Activated CD4-positive, alpha-beta T cell treated with anti-CD3 and anti-CD28 coated beads, Interleukin-2, Interleukin-4, amounts not matched to agents 100 ng/mL and 50 ng/mL, durations not matched to agents 16 hours and 8 hours (primary cell): Measurements from ENCODE around the gene DCAF6.
"Not testable (repeated sequence)": the region's sequence is repeated elsewhere in the genome, so short reads cannot be mapped to it uniquely, and the experiment has no call there.

ENCODE experiments used
- DNase-seq: peaks from one replicate; pipeline ENCODE4 v3.0.0-alpha.2; 2020; ENCODE audit warnings: low spot score

The DCAF6 gene

DNA sequence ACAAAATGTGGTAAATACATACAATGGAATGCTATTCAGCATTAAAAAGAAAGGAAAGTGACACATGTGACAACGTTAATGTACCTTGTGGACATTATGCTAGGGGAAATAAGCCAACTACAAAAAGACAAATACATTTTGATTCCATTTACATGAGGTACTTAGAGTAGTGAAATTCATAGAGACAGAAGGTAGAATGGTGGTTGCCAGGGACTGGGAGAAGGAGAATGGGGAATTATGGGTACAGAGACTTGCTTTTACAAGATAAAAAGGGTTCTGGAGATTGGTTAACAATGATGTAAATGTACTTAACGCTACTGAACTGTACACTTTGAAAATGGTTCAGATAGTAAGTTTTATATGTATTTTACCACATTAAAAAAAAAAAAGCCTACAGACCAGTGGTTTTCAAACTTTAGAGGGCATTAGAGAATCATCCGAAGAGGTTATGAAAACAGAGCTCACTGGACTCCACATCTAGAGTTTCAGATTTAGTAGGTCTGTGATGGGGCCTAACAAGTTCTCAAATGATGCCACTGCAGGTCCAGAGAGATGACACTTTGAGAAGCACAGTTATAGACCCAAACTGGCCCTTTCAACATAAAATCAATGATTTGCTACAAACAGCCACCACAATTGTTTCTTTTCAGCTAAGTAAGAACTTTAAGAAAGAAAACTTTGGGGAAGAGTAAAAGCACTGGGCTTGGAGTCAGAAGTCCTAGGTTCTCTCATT lies 13.0 kb upstream of the DCAF6 start:
- DNase-seq: no peak

DNA sequence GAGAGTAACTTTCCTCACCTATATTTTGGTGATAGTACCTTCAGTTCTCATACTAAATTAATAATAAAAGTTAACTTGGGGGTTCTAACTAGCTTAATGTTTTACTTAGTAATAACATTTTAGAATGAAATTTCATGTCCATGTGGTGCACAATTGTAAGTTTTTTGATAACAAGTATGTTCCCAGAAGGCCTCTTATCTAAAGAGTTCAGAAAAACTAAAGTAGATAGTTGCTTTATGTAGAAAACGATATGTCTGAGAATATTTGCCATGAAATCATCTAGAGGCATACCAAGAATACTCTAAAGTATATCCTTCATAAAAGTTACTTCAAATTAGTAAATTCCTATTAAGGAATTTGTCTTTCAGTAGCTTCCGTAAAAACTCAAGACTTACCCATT lies 12.4 kb upstream of the DCAF6 start:
- no peak for DNase-seq

DNA sequence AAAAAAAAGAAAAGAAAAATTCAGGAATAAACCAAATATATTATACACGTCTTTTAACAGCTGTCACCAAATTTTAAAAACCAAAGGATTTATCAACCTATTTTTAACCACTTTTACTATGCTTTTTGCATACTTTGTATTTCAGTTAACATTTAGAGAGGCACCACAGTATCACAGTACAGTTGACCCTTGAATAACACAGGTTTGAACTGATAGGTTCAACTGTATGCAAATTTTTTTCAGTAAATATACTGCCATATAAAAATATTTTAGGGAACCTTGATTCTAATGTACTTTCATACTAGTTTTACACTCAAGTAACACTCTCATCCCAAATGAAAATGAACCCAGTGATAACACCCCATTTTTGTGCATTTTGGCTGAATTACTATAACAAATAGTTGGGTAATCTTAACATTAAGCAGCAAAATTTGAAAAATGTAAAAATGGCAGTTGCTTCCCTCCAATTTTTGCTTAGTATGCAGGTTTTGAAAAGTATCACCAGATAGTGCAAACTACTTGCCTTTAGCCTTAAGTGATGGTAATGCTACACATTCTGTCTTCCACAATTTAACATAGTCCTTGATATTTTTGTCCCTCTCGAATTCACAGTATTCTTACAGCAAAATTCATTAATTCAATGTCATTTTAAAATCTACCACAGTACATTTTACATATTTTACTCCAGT lies 11.8 kb upstream of the DCAF6 start:
- DNase-seq: no peak

DNA sequence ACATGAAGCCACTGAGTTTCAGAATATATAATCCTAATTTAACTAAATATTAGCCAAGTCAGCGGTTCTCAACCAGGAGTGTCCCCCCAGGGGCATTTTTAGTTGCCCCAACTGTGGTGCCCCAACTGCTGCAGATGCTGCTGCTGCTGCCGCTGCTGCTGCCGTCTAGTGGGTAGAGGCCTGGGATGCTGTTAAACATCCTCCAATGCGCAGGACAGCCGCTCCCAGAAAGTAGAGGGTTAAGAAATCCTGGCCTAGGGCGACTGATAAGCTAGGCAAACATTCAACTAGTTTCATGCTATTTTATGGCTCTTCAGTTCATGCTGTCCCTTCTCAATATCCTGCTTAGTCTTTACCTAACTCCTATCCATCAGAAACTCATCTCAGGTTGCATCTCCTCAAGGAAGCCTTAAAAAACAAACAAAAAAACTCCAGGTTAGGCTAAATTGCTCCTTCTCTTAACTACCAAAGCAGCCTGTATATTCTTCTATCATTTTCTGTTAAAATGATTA lies 9.9 kb upstream of the DCAF6 start:
- no peak for DNase-seq

DNA sequence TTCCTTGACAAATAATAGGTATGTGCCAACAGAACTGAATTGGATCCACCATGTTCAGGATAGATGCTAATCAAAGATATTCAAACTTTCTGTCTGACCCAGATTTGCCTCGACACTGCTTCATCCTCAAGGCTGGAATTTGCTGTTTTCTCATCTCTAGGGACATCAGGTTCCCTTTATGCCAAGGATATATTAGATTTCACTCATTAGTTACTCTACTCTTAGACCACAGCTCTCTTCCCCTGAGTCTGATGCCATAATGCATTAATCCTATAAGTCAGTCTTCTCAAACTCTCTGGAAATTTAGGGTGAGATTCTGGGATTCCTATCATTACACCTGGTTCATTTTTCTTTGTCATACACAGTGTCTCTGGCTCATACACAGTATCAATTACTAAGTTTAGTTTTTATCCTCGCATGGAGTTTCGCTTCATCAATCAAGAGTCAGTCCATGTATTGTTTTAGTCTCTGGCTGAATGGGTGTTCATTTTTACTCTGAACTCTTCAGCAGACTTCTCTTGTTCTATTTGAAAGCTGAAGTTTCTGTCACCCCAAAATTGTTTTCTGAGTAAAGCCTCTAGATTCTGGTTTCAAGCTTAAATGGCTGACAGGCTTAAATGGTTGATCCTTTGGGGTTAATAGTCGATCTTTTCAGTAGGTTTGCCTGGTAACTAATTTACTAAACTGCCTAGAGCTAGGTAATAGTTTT lies 9.3 kb upstream of the DCAF6 start:
- DNase-seq: no peak

DNA sequence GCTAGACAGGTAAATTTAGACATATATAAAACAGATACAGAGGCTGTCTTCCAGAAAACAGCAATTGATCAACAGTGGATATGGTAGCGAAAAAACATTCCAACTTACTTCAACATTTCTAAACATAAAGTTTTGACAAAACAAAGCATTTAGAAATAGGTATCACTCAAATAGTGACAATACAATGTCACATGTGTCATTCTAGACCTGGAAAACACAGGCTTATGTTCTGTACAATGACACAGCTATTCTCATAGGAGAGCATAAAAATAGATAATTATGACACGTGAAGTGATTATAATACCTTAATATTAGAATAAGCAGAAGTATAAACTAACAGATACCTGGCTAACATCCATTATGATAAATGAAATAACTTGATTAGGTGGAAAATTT lies 8.0 kb upstream of the DCAF6 start:
- DNase-seq: no peak

DNA sequence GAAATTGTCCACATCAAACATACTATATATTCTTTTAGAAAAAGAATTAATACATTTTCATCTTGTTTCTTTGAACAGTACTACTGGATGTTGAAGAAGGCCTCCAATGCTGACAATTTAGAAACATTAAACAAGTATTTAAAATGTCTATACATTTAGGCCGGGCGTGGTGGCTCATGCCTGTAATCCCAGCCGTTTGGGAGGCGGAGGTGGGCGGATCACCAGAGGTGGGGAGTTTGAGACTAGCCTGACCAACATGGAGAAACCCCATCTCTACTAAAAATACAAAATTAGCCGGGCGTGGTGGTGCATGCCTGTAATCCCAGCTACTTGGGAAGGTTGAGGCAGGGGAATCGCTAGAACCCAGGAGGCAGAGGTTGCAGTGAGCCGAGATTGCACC lies 7.6 kb upstream of the DCAF6 start:
- not testable (repeated sequence) for DNase-seq

DNA sequence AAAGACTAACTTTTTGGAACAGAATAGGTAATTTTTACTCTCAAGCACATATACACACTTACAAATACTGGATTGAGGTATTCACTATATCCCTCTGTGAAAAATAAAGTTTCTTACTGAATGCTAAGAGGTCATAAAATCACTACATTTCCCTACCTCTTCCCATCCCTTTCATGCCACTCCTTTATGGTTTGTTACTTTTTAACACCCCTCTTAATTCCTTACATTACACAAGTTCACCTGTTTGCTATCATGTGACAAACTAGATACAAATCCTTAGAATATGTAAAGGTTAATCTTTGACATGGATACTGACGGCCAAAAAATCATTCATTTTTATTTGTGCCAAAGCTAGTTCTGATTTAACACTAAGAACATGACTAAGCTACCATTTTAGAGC lies 6.8 kb upstream of the DCAF6 start:
- DNase-seq: no peak

DNA sequence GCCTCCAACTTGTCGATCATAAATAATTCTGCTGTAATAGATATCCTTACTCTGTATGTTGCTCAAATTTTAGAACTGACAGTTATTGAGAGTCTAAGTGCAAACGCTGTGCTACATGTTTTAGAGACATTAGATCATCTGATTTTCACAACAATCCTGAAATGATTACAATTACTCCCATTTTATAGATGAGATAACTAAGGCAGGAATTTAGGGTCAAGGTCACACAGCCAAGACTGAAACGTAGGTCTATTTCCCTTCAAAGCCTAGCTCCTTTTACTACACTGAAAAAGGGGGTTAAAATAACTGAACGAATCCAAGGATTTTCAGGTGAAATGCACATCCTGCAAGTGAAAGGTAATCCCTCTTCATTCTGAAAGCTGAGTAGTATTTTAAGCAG lies 2.7 kb upstream of the DCAF6 start:
- DNase-seq: no peak

DNA sequence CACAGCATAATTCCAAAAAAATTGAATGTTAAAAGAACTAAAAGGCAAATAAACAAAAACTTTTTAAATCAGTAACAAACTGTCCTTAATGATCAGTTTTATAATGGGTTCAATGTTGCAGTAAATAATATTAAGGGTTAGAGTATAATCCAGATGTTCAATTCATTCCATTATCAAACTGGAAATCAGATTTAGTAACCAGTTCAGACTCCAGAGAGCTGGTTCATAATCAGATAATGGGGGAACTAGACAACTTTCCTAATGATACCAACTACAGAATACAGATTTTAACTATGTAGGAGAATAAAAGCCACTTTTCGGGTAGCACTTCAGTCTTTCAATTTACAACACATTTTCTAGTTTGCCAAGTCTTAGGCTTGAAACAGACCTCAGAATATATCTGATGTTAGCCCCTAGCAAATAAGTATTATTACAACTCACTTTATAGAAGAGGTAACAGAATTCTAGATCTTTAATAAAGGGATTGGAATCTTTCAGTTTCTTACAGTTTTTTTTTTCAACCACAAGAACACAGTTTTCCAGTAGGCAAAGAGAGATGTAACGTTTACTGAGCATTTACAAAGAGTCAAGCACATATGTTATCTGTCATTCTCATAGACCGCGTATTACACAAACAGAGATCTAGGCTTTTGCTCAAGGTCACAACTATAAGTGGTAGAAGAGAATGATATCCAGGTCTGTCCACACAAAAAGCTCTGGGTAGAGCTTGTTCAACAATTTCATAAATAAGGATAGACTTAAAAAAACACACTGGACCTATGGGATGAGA lies 1.9 kb upstream of the DCAF6 start:
- peak; percentile 15 for DNase-seq

DNA sequence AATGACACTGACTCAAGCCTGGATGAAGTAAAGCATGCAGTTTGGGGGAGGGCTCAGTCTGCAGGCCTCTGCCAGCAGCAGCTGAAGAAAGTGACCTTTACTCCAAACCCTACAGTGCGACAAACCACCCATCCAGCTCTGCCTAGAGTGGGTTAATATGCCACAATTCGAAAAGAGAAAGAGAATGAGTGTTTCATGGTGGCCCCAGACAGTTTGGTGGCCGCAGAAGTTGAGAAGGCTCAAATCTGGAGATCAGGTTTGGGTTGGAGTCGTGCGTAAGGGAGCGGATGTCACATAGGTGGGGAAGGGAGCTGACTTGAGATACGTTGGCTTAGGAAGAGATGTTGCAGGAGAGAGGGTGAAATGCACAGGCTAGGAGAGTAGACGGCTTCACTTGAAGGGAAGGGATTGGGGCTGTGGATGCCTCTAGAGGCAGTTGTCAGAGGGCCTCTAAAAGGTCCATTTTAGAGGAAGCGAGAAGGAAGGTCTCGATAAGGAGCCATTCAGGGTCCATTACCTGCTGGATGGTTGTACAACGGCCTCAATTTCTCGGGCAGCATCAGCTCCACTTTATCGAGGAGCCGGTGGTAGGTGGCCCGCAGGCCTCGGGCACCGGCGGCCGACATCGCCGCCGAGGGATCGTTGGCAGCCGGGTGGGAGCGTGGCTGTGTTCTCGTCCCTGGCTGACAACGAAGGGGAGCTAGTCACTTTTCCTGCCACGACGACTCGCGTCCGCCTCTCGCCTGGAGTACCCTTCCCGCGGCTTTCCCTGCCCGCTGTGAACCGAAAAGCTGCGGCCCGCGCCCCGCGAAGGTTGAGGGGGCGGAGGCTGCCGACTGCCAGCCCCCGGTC lies 1.0 kb upstream of the DCAF6 start:
- DNase-seq: peak; percentile 44

DNA sequence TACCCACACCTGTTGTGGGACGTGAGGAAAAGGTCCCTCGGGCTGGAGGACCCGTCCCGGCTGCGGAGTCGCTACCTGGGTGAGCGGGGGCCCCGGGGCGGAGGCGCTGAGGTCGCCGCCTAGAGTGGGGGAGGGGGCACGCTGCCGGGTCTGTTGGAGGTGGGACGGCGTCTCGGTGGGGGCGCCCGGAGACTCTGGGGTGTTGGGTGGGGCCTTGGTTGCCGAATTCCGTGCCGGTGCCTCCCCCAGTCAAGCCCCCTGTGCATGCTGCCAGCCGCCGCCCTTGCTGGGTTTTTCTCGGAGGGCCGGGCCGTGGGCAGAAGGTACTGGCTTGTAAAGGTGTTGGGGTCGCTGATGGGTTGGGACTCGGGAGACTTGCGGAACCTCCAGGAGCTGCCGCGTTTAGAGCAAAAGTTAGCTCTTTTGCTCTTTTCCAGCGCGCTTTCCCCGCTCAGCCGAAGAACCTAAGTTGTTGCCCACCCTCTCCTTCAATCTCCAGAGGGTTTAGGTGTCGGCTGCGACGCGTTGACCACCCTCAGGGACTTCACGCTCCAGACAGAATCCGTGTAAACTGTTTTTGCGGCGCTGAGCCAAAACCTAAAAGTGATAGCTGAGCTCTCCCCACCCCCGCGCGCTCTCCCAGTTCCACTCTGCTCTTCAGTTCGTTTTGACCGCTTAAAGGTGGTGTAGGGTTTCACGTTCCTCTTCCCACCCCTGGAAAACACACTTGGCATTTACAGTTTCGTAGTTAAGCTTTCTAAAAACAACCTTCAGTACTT lies 636 bp downstream of the DCAF6 start, which contains the start of gene MPC2:
Gene MPC2 (minus strand): TSS at position 143 of the 779 bp plus-strand sequence. CDS start 1,231 bp downstream, outside the sequence.
- peak; percentile 44 for DNase-seq

DNA sequence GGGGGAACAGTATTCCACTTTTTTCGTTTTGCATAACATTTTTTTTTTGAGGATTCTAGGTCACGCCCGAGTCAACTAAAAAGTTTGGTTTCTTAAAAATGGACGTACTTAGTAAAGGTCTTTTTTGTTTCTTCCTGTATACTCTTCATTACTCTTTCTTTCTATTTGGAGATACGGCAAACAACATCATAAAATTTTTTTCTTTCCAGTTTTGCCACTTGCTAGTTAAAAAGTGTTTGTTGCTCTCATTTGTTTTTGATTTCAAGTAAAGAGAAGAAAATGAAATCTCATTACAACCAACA lies 1.2 kb downstream of the DCAF6 start:
- DNase-seq: no peak

DNA sequence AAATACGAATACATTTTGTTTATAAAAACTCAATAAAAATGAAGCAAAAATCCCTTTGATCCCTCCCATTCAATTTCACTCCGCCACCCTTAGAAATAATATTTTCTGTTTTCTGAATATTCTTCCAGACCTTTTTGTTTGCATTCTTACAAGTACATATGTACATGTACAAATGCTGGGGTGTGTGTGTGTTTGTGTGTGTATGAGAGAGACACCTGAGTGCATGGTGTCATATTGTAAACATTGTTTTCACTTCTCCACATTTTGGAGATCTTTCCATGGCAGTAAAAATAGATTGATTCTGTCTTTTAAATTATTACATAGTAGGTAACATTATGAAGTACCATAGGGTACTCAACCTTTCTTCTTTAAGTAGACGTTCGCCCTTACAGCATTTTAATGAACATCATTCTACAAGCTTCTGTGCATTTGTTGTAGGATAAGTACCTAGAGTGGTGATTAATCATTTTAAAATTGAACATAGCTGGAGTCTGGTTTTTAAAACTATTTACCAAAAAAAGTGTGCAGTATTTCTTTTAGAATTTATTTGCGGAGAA lies 1.7 kb downstream of the DCAF6 start:
- no peak for DNase-seq

DNA sequence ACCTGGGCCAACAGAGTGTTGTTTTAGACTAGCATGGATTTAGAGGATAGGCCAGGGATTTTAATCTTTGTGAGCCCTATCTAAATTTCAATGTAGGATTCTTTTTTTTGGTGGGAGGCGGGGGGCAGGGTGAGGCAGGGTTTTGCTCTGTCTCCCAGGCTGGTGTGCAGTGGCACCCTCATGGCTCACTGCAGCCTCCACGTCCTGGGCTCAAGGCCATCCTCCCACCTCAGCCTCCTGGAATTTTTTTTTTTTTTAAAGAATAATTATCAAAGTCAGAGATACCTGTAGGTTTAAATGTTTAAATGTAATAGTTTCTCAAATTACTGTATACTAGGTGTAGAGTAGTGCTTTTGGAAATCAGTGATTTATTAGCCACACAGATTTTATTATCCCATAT lies 3.8 kb downstream of the DCAF6 start:
- no peak for DNase-seq

DNA sequence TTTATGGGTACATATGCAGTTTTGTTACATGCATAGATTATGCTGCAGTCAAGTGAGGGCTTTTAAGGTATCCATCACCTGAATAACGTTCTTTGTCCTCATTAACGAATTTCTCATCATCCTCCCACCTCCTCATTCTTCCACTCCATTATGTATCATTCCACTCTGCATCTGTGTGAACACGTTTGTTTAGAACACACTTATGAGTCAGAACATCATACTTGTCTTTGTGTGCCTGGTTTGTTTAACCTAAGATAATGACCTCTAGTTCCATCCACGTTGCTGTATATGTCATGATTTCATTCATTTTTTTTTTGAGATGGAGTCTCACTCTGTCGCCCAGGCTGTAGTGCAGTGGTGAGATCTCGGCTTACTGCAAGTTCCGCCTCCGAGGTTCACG lies 7.1 kb downstream of the DCAF6 start:
- DNase-seq: no peak

DNA sequence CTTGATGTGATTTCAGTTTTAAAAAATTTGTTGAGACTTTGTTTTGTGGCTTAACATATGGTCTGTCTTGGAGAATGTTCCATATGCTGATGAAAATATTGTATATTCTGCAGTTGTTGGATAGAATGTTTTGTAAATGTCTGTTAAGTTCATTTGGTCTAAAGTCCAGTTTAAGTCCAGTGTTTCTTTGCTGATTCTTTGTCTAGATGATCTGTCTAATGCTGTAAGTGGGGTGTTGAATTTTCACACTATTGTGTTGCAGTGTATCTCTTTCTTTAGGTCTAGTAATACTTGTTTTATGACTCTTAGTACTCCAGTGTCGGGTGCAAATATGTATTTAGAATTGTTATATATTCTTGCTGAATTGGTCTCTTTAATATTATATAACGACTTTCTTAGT lies 11.2 kb downstream of the DCAF6 start:
- DNase-seq: no peak

DNA sequence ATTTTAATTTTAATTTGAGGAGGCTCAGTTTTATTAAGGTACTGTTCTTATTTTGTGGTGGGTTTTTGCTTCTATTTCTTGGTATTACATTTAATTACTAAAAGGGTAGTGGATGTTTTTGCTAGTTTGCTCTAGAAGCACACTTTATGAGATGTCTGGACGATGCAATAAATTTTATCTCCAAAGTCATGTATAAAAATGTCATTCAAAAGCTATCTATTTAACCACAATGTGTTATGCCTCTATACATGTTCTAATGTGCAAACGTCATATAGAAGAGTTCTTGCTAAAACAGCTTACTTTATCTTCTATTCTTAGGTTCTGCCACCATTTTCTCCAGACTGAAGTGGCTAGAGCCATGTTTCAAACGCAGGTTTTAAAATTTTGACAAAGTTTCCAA lies 13.3 kb downstream of the DCAF6 start:
- no peak for DNase-seq

DNA sequence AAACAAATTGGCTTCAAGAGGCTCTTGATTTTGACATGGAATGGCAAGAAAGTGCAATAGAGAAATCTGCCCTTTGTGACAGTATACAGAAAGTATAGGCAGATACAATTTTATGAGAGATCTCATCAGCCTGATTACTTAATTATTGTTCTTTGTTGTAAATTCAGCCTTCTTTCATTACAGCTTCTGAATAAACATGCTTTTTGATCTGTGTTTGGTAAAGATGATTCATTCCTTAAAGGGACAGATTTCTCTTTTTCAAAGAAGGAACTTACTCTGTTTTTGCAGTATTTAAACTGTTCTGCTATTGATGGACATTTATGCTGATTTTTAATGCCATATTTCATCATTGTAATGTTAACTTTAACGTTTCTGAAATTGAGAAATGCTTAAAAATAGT lies 14.1 kb downstream of the DCAF6 start:
- no peak for DNase-seq

DNA sequence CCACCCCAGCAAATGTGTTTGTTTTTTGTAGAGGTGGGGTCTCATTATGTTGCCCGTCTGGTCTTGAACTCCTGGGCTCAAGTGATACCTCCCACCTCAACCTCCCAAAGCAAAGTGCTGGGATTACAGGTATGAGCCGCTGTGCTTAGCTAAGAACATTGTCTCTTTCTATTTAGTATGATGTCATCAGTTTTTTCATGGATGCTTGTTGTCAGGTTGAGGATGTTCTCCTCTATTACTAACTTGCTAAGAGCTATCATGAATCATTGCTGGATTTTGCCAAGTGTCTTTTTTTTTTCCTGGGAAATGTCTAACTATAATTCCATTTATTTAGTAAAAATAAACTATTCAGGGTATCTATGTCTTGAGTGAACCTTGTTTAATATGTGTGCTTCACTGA lies 19.4 kb downstream of the DCAF6 start:
- no peak for DNase-seq
